Heart left ventricle (tissue), 16 donors: Measurements from ENCODE around the gene WDR48. TPM values are rescaled to one million over a fixed set of nuclear protein-coding genes. Genes with fewer than 3 reads are reported as not detected.
A peak's percentile ranks its signal among the peaks of the same experiment; 100 is the strongest.

ENCODE experiments used
- ATAC-seq, 4 donors: fragments of 200-7000 bp; cut with Tn5 transposase; one replicate each; pipeline ENCODE4 v1.9.1; 2020 to 2022; ENCODE audit warnings: moderate library complexity in 4 of 4, mild to moderate bottlenecking in 3 of 4, moderate number of reproducible peaks in 1 of 4
- DNase-seq, 5 donors: peaks; one replicate each; pipeline ENCODE4 v3.0.0-alpha.2; 2020
- H3K27ac ChIP-seq, 12 donors: fragments of 200-600 bp; sonication (generic) in 4 of 12; one replicate each; pipeline versions ENCODE4 v1.5.0 to v1.8.0; 2016 to 2022; ENCODE audit warnings: mild to moderate bottlenecking in 2 of 12
- H3K27me3 ChIP-seq, 9 donors: fragments of 200-600 bp; sonication (generic) in 2 of 9; one replicate each; pipeline versions ENCODE4 v1.5.1 to v1.8.0; 2016 to 2022; ENCODE audit warnings: mild to moderate bottlenecking in 3 of 9
- H3K36me3 ChIP-seq, 9 donors: fragments of 200-600 bp; sonication (generic) in 2 of 9; one replicate each; pipeline versions ENCODE4 v1.5.0 to v1.8.0; 2018 to 2022; ENCODE audit warnings: mild to moderate bottlenecking in 2 of 9
- H3K4me1 ChIP-seq, 12 donors: fragments of 200-600 bp; sonication (generic) in 4 of 12; one replicate each; pipeline versions ENCODE4 v1.5.0 to v1.8.0; 2016 to 2022; ENCODE audit warnings: mild to moderate bottlenecking in 3 of 12
- H3K4me3 ChIP-seq, 12 donors: fragments of 200-600 bp; sonication (generic) in 4 of 12; one replicate each; pipeline versions ENCODE4 v1.5.0 to v1.8.0; 2017 to 2022; ENCODE audit warnings: mild to moderate bottlenecking in 9 of 12, moderate library complexity in 4 of 12
- H3K9me3 ChIP-seq, 12 donors: fragments of 200-600 bp; sonication (generic) in 4 of 12; one replicate each; pipeline versions ENCODE4 v1.5.0 to v1.8.0; 2016 to 2022; ENCODE audit warnings: mild to moderate bottlenecking in 1 of 12
- POLR2A ChIP-seq, 2 donors: fragments of 450-650 bp; IDR thresholded peaks; one replicate each; pipeline ENCODE4 v1.6.1; 2017; ENCODE audit warnings: antibody characterized with exemption in 2 of 2, mild to moderate bottlenecking in 2 of 2, moderate library complexity in 2 of 2
- WGBS, 4 donors: extraction: QIAGEN DNeasy Blood & Tissue Kit in 2 of 4; methylation state at CpG; one replicate each; pipeline versions ENCODE4 v1.1.5 to v1.1.7; 2013 to 2018; 5-methylcytosine and 5-hydroxymethylcytosine counted together
- intact Hi-C, 10 donors: fragments of 100-400 bp; cut with DNase I; formaldehyde crosslinking; loops; one replicate each; pipeline versions ENCODE4 v1.11.1 to v1.14.2; 2022
- polyA plus RNA-seq, 2 donors: library from polyadenylated mRNA; stranded (reverse); fragments of 200-250 nt; gene quantifications; one replicate each; pipeline ENCODE4 v1.2.3, GENCODE V29; 2013
- total RNA-seq, 9 donors: library from RNA; depleted of rRNA in 2 of 9; stranded (reverse); fragments of >200 nt in 2 of 9; fragmentation: NEBNext Ultra II Directional in 3 of 9; extraction: Animal tissue kit (Norgen Biotek cat#: 25700) in 3 of 9; gene quantifications; one replicate each; pipeline versions ENCODE4 v1.1.0 to v1.2.4, GENCODE V29; 2016 to 2023
- TF ChIP-seq, protein P1 (sequence below), 12 donors: fragments of 200-600 bp; sonication (generic) in 4 of 12; IDR thresholded peaks; one replicate each; pipeline versions ENCODE4 v1.5.0 to v1.8.0; 2018 to 2022; ENCODE audit warnings: antibody characterized with exemption in 12 of 12, mild to moderate bottlenecking in 5 of 12
- donor health status: ischemic (EF 13 %, LVEDD 7.1; RV severe dilation, severe dysfunction).
- donor health status: healthy with polysubstance abuse.
- donor health status: DM: no; HTN: yes; CAD: no.
- donor health status: DM: no; HTN: no; CAD: no.
- donor health status: ischemic (EF 25% LVEDD 6.9; RV normal size, moderate dysfunction).
- donor health status: ischemic (EF 25% LVEDD 5.7; RV mildly dilated, moderate dysfunction).
- donor health status: healthy.
- donor health status: DM: yes; HTN: yes; CAD: no.
- donor health status: ischemic (EF 35%, LVEDD 5.7; RV mildly dilated, moderate dysfunction).
- donor health status: nonischemic (EF 11% LVEDD 7.7; RV severe dilation, severe dysfunction).
- donor health status: DM: yes; HTN: yes; CAD: no.
- donor health status: PGD.
- donor health status: ischemic (EF 29% LVEDD 5.4; RV normal size, mild dysfunction).
- donor health status: nonischemic (EF 23%, LVEDD 6.1; RV moderate dilation, normal function).

WDR48 gene
- total and polyA plus RNA-seq, 11 donors = 8.0 to 35.4 (median 22.5) TPM

DNA sequence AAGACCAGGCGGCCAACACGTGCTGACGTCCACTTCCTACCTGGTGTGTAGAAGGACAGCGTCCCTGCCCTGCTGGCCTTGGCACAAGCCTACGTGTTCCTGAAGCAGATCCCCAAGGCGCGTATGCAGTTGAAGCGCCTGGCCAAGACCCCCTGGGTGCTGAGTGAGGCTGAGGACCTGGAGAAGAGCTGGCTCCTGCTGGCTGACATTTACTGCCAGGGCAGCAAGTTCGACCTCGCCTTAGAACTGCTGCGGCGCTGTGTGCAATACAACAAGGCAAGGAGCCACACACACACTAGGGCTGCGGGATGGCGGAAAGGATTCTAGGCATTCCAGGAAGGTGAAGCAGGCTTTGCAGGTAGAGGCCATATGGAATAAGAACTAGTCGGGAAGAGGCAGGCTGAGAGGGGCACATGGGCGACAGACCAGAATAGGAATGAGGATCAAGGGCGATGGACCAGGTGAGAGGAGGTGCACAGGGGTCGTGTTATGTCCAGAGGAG is 85.7 kb downstream of the WDR48 start:
- TF ChIP-seq, protein P1, sequence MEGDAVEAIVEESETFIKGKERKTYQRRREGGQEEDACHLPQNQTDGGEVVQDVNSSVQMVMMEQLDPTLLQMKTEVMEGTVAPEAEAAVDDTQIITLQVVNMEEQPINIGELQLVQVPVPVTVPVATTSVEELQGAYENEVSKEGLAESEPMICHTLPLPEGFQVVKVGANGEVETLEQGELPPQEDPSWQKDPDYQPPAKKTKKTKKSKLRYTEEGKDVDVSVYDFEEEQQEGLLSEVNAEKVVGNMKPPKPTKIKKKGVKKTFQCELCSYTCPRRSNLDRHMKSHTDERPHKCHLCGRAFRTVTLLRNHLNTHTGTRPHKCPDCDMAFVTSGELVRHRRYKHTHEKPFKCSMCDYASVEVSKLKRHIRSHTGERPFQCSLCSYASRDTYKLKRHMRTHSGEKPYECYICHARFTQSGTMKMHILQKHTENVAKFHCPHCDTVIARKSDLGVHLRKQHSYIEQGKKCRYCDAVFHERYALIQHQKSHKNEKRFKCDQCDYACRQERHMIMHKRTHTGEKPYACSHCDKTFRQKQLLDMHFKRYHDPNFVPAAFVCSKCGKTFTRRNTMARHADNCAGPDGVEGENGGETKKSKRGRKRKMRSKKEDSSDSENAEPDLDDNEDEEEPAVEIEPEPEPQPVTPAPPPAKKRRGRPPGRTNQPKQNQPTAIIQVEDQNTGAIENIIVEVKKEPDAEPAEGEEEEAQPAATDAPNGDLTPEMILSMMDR (IDR thresholded peaks at IDR 0.05) = no peak
- TF ChIP-seq POLR2A (IDR thresholded peaks at IDR 0.05) = no peak
- H3K4me1 ChIP-seq = peaks cover 31 to 78% (median 45%) of the 10 kb centered on the region in 12 donors
- no peaks in the 10 kb centered on the region for H3K27me3 ChIP-seq
- WGBS, 4 donors = 93 to 97% (median 96%) methylated on average over 15 to 18 of the region's 18 CpGs
- DNase-seq = no peak
- H3K9me3 ChIP-seq = no peaks in the 10 kb centered on the region
- peaks cover 0 to 35% (median 19%) of the 10 kb centered on the region in 9 donors for H3K36me3 ChIP-seq
- ATAC-seq = no peak
- H3K27ac ChIP-seq = no peak overlapping the region
- intact Hi-C loops = loop anchor here in 5 of 10 donors (5.0 to 10.0 kb wide), 3 partner anchors 40 to 47 kb away; no protein-coding TSS in a partner anchor
- H3K4me3 ChIP-seq = no peak overlapping the region

DNA sequence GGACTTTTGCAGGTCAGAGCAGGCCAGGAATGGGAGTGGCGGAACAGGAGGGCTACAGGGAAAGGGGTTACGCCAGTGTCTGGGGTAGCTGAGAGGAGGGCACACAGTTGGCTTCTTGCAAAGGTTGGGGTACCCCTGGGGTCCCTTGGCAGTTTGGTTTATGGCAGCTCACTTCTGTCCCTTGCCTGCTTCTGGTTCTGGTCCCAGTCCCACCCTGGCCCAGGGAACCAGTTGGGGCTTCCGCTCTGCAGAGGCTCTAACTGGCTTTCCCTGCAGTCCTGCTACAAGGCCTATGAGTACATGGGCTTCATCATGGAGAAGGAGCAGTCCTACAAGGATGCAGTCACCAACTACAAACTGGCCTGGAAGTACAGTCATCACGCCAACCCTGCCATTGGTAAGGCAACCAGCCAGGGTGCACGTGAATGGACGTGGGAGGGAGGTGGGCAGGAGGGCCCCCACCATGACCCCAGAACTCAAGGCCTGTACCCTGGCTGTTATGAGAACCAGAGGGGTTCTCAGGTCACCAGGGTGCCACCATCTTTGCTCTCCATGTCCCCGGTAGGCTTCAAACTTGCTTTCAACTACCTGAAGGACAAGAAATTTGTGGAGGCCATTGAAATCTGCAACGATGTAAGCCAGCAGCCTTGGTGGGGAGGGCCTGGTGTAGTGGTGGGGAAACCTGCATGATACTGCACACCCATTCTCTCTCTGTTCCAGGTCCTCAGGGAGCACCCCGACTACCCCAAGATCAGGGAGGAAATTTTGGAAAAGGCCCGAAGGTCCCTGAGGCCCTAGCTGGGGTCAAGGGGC is 86.4 kb downstream of the WDR48 start:
- Histone ChIP-seq H3K9me3 (no peaks in the 10 kb centered on the region), H3K4me3 (no peak overlapping the region), H3K27me3 (no peaks in the 10 kb centered on the region), H3K4me1 (peaks cover 32 to 85% (median 50%) of the 10 kb centered on the region in 12 donors), H3K27ac (no peak overlapping the region), H3K36me3 (peaks cover 6 to 42% (median 26%) of the 10 kb centered on the region in 9 donors)
- ATAC-seq = no peak
- TF ChIP-seq, protein P1 (IDR thresholded peaks at IDR 0.05) = no peak
- no peak for TF ChIP-seq POLR2A (IDR thresholded peaks at IDR 0.05)
- 94 to 95% (median 95%) methylated on average over 10 of the region's 10 CpGs for WGBS, 4 donors
- intact Hi-C loops = loop anchor here in 5 of 10 donors (5.0 to 10.0 kb wide), 3 partner anchors 39 to 47 kb away; no protein-coding TSS in a partner anchor
- no peak for DNase-seq

DNA sequence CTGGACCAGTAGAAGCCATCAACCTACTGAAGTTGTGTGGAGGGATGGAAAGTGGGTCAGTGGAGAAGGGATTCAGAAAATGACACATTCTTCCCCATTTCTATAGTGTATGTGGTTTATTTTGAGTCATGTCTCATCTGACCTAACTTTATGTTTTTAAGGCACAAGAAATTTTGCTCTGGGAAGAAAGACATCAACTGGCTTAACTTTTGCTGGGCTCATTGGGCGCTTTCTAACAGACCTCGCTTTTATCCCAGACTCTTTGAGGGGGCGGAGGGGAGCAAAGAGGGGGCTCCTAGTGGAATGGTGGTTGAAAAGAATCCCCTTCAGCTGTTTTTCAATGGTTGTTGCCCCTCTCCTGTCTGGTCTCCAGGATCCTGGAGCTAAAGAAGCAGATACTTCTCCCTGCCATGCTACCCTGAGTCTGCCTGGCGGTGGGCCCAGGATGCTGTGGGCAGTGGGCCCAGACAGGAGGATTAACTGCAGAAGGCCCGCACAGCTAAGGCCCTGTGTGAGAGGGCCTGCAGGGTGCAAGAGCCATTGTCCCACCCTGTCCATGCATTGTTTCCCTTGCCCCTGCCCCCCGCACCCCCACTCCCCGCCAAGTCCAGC is 87.1 kb downstream of the WDR48 start:
- peaks cover 32 to 86% (median 50%) of the 10 kb centered on the region in 12 donors for H3K4me1 ChIP-seq
- no peak overlapping the region for H3K4me3 ChIP-seq
- no peaks in the 10 kb centered on the region for H3K27me3 ChIP-seq
- H3K27ac ChIP-seq = peak overlapping the region in 1 of 12 donors; percentile 34
- intact Hi-C loops = loop anchor here in 5 of 10 donors (5.0 to 10.0 kb wide), 3 partner anchors 38 to 46 kb away; no protein-coding TSS in a partner anchor
- TF ChIP-seq, protein P1 (IDR thresholded peaks at IDR 0.05) = no peak
- TF ChIP-seq POLR2A (IDR thresholded peaks at IDR 0.05) = no peak
- WGBS, 4 donors = 68 to 88% (median 72%) methylated on average over 6 to 7 of the region's 7 CpGs
- ATAC-seq = peak; percentile 46 to 54 (median 48)
- peaks cover 9 to 49% (median 33%) of the 10 kb centered on the region in 9 donors for H3K36me3 ChIP-seq
- H3K9me3 ChIP-seq = no peaks in the 10 kb centered on the region
- DNase-seq = peak in 4 of 5 donors; percentile 65 to 83 (median 74)

DNA sequence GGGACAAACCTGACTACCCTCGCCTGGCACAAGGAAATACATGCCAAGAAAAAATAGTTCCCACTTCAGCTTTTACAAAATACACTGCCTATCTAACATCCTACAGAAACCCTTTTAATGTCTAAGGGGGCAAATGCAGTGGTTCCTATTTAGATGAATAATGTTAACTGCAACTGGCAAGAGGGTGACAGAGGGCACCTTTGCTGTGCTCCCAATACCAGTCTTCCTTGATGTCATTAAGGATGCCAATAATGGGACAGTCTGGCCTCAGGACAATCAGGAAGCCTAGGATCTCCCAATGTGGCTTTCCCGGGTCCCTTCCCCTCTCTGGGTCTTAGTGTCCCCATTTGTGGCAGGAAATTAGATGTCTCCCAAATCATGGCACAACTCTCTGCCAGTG is 87.6 kb downstream of the WDR48 start:
- ATAC-seq (no peak), DNase-seq (no peak)
- peaks cover 28 to 80% (median 50%) of the 10 kb centered on the region in 12 donors for H3K4me1 ChIP-seq
- TF ChIP-seq, protein P1 (IDR thresholded peaks at IDR 0.05) = no peak
- intact Hi-C loops = loop anchor here in 5 of 10 donors (5.0 to 10.0 kb wide), 3 partner anchors 38 to 45 kb away; no protein-coding TSS in a partner anchor
- no peaks in the 10 kb centered on the region for H3K9me3 ChIP-seq
- H3K27me3 ChIP-seq = no peaks in the 10 kb centered on the region
- 63 to 82% (median 79%) methylated on average over 2 of the region's 2 CpGs for WGBS, 4 donors
- no peak overlapping the region for H3K4me3 ChIP-seq
- H3K27ac ChIP-seq = peak overlapping the region in 3 of 12 donors; percentile 34 to 60 (median 36)
- H3K36me3 ChIP-seq = peaks cover 9 to 55% (median 39%) of the 10 kb centered on the region in 9 donors
